Stimulated activated CD4-positive, alpha-beta T cell treated with anti-CD3 and anti-CD28 coated beads, Interleukin-1b, Interleukin-23, amount 100 ng/mL, for 1 hour (primary cell): Measurements from ENCODE around the gene ORC4.
A peak's percentile ranks its signal among the peaks of the same experiment; 100 is the strongest.

Experiments
- DNase-seq, 2 donors: peaks; one replicate each; pipeline ENCODE4 v3.0.0-alpha.2; 2020; ENCODE audit warnings: low read depth in 2 of 2

ORC4 gene

GRCh38 chr2:148020111-148021058 lies at the start of gene ORC4:
TSS of gene ORC4 (minus strand) at chr2:148020737. CDS start at chr2:147975958, 44,779 bp downstream.
- peak; percentile 87 to 95 for DNase-seq

- DNase-seq = no peak
Observed at GRCh38 chr2:148067801-148068200, 47.3 kb upstream of the ORC4 start.

- no peak for DNase-seq
Observed at GRCh38 chr2:148065936-148066335, 45.4 kb upstream of the ORC4 start.

DNA sequence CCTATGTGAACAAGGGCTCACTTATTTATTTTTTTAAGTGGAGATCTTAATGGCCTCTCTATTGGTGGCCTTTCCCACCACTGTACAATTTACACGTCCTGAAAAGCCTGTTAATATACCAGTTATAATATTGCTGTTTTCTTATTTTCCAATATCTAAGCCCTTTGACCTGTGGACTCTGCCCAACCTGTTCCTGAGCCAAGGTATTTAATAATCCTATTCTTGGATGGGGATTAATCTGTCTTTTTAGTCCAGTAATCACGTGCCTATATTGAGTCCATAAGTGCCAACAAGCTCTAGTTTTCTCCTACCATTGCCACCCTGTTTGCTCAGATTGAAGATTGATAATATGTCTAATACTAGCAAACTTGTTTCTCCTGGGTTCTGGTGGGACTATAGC lies 43.1 kb upstream of the ORC4 start:
- DNase-seq = no peak

GRCh38 chr2:148058641-148059040 lies 38.1 kb upstream of the ORC4 start:
- no peak for DNase-seq

DNA sequence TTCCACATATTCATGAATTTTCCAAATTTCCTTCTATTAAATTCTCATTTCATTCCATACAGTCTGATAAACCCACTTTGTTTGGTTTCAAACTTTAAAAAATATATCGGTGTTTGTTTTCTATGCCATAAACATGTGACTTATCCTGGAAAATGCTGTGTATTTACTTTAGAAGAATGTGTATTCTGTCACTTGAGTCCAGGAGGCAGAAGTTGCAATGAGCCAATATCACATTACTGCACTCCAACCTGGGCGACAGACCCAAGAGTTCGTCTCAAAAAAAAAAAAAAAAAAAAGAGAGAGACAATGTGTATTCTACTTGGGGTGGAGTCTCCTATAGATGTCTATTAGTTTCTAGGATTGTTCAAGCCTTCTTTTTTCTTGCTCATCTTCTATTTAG lies 32.1 kb upstream of the ORC4 start:
- no peak for DNase-seq

DNA sequence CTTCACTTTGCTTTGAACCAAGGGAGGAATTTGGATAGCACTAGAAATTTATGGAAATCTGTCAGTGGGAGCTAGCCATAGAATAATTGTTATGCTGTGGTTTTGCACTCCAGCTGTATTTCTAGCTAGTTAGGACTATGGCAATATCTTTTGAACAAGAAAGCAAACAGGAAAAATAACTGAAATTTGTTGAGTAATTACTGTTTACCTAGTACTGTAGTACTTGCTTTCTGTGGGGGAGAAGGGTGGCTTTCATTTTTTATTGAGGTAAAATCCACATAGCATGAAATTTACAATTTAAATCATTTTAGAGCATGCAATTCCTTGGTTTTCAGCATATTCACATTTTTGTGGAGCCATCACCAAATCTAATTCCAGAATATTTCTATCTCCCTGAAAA lies 28.7 kb upstream of the ORC4 start:
- DNase-seq = no peak

- DNase-seq = no peak
Observed at GRCh38 chr2:148048475-148049221, 28.1 kb upstream of the ORC4 start.

GRCh38 chr2:148046802-148047201 lies 26.3 kb upstream of the ORC4 start:
- DNase-seq = no peak

DNA sequence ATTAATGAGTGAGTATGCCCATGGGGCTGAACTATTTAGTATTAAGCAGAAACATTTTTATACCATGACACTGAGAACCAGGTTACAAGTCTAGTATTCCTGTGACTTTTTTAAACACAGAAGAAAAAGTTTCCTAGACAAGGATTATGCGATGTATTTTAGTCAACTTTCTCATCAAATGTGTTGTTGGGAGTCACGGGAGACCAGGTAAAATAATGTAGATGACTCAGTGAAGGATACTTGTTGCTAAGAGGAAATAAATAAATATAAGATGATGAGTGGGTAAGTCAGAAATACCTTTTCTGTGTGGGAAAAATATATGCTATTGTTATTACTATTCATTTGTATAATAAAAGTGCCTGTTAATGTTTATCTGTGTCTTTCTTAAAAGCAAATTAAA lies 23.8 kb upstream of the ORC4 start:
- no peak for DNase-seq

GRCh38 chr2:148042219-148042618 lies 21.7 kb upstream of the ORC4 start:
- no peak for DNase-seq

- no peak for DNase-seq
Observed at GRCh38 chr2:148039783-148040182, 19.2 kb upstream of the ORC4 start.

GRCh38 chr2:148032215-148032614 lies 11.7 kb upstream of the ORC4 start:
- DNase-seq = no peak

DNA sequence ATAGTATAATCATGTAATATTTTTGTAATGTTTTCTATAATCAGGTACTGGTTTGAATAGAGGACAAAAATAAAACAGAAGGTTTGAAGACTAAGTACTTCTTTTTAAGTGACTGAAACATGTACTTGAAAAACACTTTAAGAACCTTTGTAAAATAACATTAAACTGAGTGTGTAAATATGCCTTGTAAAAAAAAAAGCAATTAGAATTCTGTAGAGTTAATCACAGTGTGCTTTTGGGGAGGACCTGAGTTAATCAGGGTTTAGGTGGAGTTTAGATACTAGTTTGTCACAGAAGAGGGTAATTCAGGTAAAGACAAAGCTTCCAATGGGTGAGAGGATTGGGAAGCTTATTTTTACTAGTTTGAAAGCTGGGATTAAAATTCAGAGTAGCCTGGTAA lies 10.6 kb upstream of the ORC4 start:
- DNase-seq = no peak

DNA sequence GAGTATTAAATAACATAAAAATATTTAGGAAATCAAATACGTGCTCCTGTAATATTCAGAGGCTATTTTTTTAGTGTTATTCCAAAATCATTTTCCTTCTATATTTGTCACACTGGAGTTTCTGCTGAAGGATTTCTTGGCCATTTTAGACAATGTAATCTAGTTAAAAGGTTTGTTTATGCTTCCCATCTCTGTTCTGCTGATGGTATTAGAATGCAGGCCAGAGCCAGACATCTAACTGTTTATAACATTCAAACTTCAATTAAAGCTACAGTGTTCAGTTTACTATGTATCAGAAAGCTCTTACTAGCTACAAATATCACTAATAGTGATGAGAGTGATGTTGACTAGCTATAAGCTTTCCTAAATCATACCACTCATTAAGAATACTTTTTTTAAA lies 8.2 kb upstream of the ORC4 start:
- no peak for DNase-seq

DNA sequence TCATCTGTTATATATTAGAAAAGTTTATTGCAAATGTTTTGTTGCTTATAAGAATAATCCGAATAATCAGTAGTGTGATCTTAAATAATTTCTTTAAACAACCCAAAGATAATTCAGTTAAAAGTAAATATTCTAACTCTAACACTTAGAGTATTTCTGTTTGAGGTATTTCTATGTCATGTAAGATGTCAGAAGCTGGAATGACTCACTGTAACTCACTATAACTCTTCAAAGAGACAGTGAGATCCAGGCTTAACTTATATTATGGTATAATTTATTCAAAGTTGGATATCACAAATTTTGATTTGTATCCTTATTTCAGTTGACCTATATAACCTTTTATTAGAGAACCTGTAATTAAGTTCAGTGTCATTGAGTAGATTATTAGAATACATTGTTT lies 7.3 kb upstream of the ORC4 start:
- no peak for DNase-seq

DNA sequence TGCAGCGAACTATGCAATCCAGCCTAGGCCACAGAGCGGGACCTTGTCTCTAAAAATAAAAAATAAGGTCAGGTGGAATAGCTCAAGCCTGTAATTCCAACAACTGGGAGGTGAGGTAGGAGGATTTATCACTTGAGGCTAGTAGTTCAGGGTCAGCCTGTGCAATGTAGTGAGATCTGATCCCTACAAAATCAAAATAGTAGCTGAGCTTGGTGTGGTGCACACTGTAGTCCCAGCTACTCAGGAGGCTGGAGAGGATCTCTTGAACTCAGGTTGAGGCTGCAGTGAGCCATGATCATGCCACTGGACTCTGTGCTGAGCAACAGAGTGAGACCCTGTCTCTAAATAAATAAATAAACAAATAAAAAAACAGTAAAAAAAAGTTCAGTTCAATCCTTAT lies 6.0 kb upstream of the ORC4 start:
- no peak for DNase-seq

GRCh38 chr2:148023861-148024260 lies 3.3 kb upstream of the ORC4 start:
- no peak for DNase-seq

DNA sequence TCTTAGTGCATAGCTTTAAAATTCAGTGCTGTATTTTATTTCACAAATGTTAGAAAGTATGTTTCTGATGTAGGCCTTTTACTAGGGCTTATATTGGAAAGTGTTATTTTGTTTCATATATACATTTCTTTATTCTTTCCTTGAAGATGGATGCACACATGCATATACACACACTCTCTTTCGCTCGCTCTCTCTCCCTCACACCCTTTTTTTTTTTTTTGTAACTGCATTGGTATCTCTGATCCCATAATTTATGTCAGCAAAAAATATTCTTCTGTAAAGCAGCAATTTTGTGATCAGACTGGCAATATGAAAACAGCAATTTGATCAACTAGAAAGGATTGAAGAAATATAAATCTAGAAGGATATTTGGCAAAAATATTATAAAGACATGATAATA lies 2.3 kb upstream of the ORC4 start:
- no peak for DNase-seq

GRCh38 chr2:148022351-148022750 lies 1.8 kb upstream of the ORC4 start:
- DNase-seq = no peak

- DNase-seq = no peak
Observed at GRCh38 chr2:148021886-148022285, 1.3 kb upstream of the ORC4 start.

DNA sequence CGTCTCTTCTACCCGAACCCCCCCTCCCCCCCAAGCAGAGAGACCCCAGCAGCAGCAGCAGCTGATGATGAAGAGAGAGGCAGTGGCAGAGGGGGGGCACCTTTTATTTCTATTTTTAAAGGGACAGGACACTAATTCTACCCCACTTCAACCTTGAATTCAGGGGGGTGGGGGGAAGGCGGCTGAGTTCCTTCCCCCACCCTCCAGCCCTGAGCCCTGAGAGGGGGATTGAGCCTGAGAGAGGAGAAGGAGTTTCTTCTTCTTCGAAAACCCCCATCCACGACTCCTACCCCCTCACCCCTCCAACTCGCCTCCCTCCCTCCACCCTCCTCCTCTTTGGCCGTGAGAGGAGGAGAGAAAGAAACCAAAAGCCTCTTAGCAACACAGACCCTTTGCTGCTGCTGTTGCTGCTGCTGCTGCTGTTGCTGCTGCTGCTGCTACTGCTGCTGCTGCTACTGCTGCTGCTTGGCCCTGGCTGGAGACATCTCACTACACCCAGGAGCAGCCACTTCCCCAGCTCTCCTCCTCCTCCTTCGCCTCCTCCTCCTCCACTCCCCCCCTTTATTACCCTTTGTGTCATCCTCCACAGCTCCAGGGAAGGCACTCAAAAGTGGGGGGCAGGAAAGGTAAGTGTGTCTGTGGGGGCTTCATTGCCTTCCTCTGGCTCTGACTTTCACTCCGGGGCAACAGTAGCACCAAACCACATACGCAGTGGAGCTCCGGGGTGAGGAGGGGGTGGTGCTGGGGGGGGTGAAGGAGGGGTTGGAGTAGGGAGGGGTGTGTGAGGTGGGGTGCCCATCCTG lies 723 bp upstream of the ORC4 start, which contains the start of gene MBD5:
TSS of gene MBD5 (plus strand) at position 33 of the 803 bp plus-strand sequence.
- peak; percentile 2 to 34 for DNase-seq
